Neuronal stem cell (in vitro differentiated cells): ENCODE measurements around the gene SLC16A10. TPM values are rescaled to one million over a fixed set of nuclear protein-coding genes. Genes with fewer than 3 reads are reported as not detected.
A peak's percentile ranks its signal among the peaks of the same experiment; 100 is the strongest.

Experiments used
- DNase-seq: peaks from one replicate; pipeline ENCODE4 v3.0.0-alpha.2; 2013; ENCODE audit warnings: low spot score
- H2AFZ ChIP-seq: one replicate; pipeline ENCODE4 v1.6.1; 2013; ENCODE audit warnings: mild to moderate bottlenecking, low read length, inconsistent platforms
- H2AK5ac ChIP-seq: 2 replicates; pipeline ENCODE4 v1.6.1; 2013; ENCODE audit warnings: low read depth, mild to moderate bottlenecking, inconsistent platforms, low read length, moderate library complexity, mixed read lengths
- H2BK120ac ChIP-seq: 2 replicates; pipeline ENCODE4 v1.6.1; 2013; ENCODE audit warnings: low read depth, mild to moderate bottlenecking, inconsistent platforms, low read length, moderate library complexity, mixed read lengths
- H2BK12ac ChIP-seq: one replicate; pipeline ENCODE4 v1.6.1; 2013; ENCODE audit warnings: low read length, inconsistent platforms
- H2BK15ac ChIP-seq: 2 replicates; pipeline ENCODE4 v1.6.1; 2013; ENCODE audit warnings: mild to moderate bottlenecking, low read length, inconsistent platforms, mixed read lengths
- H2BK5ac ChIP-seq: one replicate; pipeline ENCODE4 v1.6.1; 2013; ENCODE audit warnings: inconsistent platforms, mild to moderate bottlenecking, low read length, moderate library complexity
- H3K14ac ChIP-seq: one replicate; pipeline ENCODE4 v1.6.1; 2013; ENCODE audit warnings: low read length, inconsistent platforms
- H3K18ac ChIP-seq: 2 replicates; pipeline ENCODE4 v1.6.1; 2013; ENCODE audit warnings: low read length, inconsistent platforms
- H3K23ac ChIP-seq: 2 replicates; pipeline ENCODE4 v1.6.1; 2013; ENCODE audit warnings: low read depth, mild to moderate bottlenecking, mixed read lengths, low read length, inconsistent platforms; ENCODE audit not compliant: poor library complexity
- H3K27ac ChIP-seq: replicated peaks from 3 replicates; pipeline ENCODE4 v1.5.1; 2013; ENCODE audit warnings: low read length, inconsistent platforms
- H3K27me3 ChIP-seq, 3 experiments: 2 replicates each; pipeline ENCODE4 v1.6.1; 2013; ENCODE audit warnings: low read length in 3 of 3, mild to moderate bottlenecking in 2 of 3, inconsistent platforms in 1 of 3, low read depth in 1 of 3, mixed read lengths in 1 of 3, moderate library complexity in 1 of 3; ENCODE audit not compliant: control insufficient read depth in 3 of 3, insufficient read depth in 3 of 3
- H3K36me3 ChIP-seq, 2 donors: replicated peaks in 1 of 2; 2 replicates each; pipeline ENCODE4 v1.6.1; 2013; ENCODE audit warnings: low read length in 2 of 2; ENCODE audit not compliant: control insufficient read depth in 2 of 2, insufficient read depth in 2 of 2
- H3K4ac ChIP-seq: 2 replicates; pipeline ENCODE4 v1.6.1; 2013; ENCODE audit warnings: inconsistent platforms, mild to moderate bottlenecking, low read length, moderate library complexity
- H3K4me1 ChIP-seq, 2 donors: 1 replicate in 1 of 2; 2 replicates in 1 of 2; pipeline ENCODE4 v1.6.1; 2013; ENCODE audit warnings: low read length in 2 of 2, low read depth in 1 of 2; ENCODE audit not compliant: control insufficient read depth in 2 of 2, insufficient read depth in 1 of 2
- H3K4me2 ChIP-seq: one replicate; pipeline ENCODE4 v1.6.1; 2013; ENCODE audit warnings: mild to moderate bottlenecking, low read length, inconsistent platforms; ENCODE audit not compliant: insufficient read depth, poor library complexity, severe bottlenecking
- H3K4me3 ChIP-seq, 2 donors: 2 replicates each; pipeline ENCODE4 v1.5.1; 2013; ENCODE audit warnings: low read length in 2 of 2, mild to moderate bottlenecking in 2 of 2, inconsistent platforms in 1 of 2, moderate library complexity in 1 of 2
- H3K79me1 ChIP-seq: one replicate; pipeline ENCODE4 v1.6.1; 2013; ENCODE audit warnings: low read depth, mild to moderate bottlenecking, inconsistent platforms, low read length, moderate library complexity
- H3K9ac ChIP-seq: one replicate; pipeline ENCODE4 v1.6.1; 2013; ENCODE audit warnings: mild to moderate bottlenecking, low read depth, low read length, inconsistent platforms; ENCODE audit not compliant: poor library complexity
- H3K9me3 ChIP-seq, 2 donors: replicated peaks in 1 of 2; 2 replicates each; pipeline versions ENCODE3 to v1.6.1; 2013; ENCODE audit warnings: low read length in 2 of 2, mild to moderate bottlenecking in 2 of 2, inconsistent platforms in 1 of 2, low read depth in 1 of 2, mixed read lengths in 1 of 2, moderate library complexity in 1 of 2; ENCODE audit not compliant: control insufficient read depth in 2 of 2, insufficient read depth in 1 of 2
- H4K8ac ChIP-seq: one replicate; pipeline ENCODE4 v1.6.1; 2013; ENCODE audit warnings: low read depth, mild to moderate bottlenecking, inconsistent platforms, low read length, moderate library complexity
- H4K91ac ChIP-seq: one replicate; pipeline ENCODE4 v1.6.1; 2013; ENCODE audit warnings: low read length, low read depth, mild to moderate bottlenecking, inconsistent platforms; ENCODE audit not compliant: poor library complexity
- WGBS, 2 donors: extraction: QIAGEN DNeasy Blood & Tissue Kit; methylation state at CpG; one replicate each; pipeline ENCODE4 v1.1.7; 2013; ENCODE audit warnings: missing lambda C conversion rate in 2 of 2, mixed read lengths in 1 of 2; ENCODE audit not compliant: insufficient read length in 2 of 2, insufficient replicate concordance in 1 of 2; ENCODE audit errors: extremely low coverage in 2 of 2; 5-methylcytosine and 5-hydroxymethylcytosine counted together
- polyA plus RNA-seq, 2 experiments: library from polyadenylated mRNA; stranded (reverse); fragments of 200-250 nt; gene quantifications; one replicate each; pipeline ENCODE4 v1.2.3, GENCODE V29; 2013

SLC16A10 gene
- 1.6 TPM for polyA plus RNA-seq (2013, experiment 1 of 2)
- polyA plus RNA-seq (2013, experiment 2 of 2) = 1.9 TPM

- Histone ChIP-seq H3K27me3 (peaks cover 2 to 81% (median 25%) of the 10 kb centered on the region in 3 experiments), H3K9me3 (no peaks in the 10 kb centered on the region), H3K4me1 (peaks cover 0 to 9% of the 10 kb centered on the region in 2 donors), H2AK5ac (peak within 1 kb of the TSS; percentile 21), H3K4ac (no peak within 1 kb of the TSS), H3K18ac (peak within 1 kb of the TSS; percentile 94), H4K8ac (no peak within 1 kb of the TSS), H3K4me3 (peak within 1 kb of the TSS; percentile 57 to 76), H3K79me1 (no peaks in the 10 kb centered on the region), H2BK120ac (no peak within 1 kb of the TSS), H2BK12ac (no peak within 1 kb of the TSS), H4K91ac (no peak within 1 kb of the TSS), H3K9ac (peak within 1 kb of the TSS; percentile 78), H2BK5ac (peak within 1 kb of the TSS; percentile 53), H3K14ac (peak within 1 kb of the TSS; percentile 94), H3K27ac (no peak within 1 kb of the TSS), H2AFZ (peak within 1 kb of the TSS; percentile 99), H3K23ac (no peak within 1 kb of the TSS), H2BK15ac (peak within 1 kb of the TSS; percentile 15), H3K36me3 (no peaks in the 10 kb centered on the region), H3K4me2 (peak within 1 kb of the TSS; percentile 100)
- WGBS, 2 donors = no CpG with 5 or more reads among the region's 86 CpGs
- DNase-seq = peak; percentile 82
Observed at GRCh38 chr6:111087106-111087835, at the start of gene SLC16A10. Gene SLC16A10, plus strand, starts transcription at chr6:111087503. Its CDS starts 250 bp downstream, at chr6:111087753.

GRCh38 chr6:111038534-111039252, 48.6 kb upstream of the SLC16A10 start:
- Histone ChIP-seq H3K27ac (no peak overlapping the region), H3K4me3 (no peak overlapping the region), H3K36me3 (no peaks in the 10 kb centered on the region), H3K18ac (no peak overlapping the region), H3K4me2 (no peak overlapping the region), H2AFZ (no peak overlapping the region), H2AK5ac (no peak overlapping the region), H2BK120ac (no peak overlapping the region), H2BK12ac (no peak overlapping the region), H3K9ac (no peak overlapping the region), H3K4me1 (no peaks in the 10 kb centered on the region), H4K8ac (no peak overlapping the region), H3K23ac (no peak overlapping the region), H3K4ac (no peak overlapping the region), H3K79me1 (no peaks in the 10 kb centered on the region), H3K27me3 (no peaks in the 10 kb centered on the region), H2BK5ac (no peak overlapping the region), H4K91ac (no peak overlapping the region), H3K14ac (no peak overlapping the region), H3K9me3 (no peaks in the 10 kb centered on the region), H2BK15ac (no peak overlapping the region)
- whole genome bisulfite sequencing, 2 donors = no CpG with 5 or more reads among the region's 6 CpGs
- DNase-seq = no peak

- WGBS, 2 donors = no CpG with 5 or more reads among the region's 4 CpGs
Observed at GRCh38 chr6:111041917-111042316, 45.4 kb upstream of the SLC16A10 start.

GRCh38 chr6:111047244-111047643, 40.1 kb upstream of the SLC16A10 start:
- no peak overlapping the region for H3K4me3 ChIP-seq
- H2BK15ac ChIP-seq = no peak overlapping the region
- H3K23ac ChIP-seq = no peak overlapping the region
- H2AK5ac ChIP-seq = no peak overlapping the region
- H2BK12ac ChIP-seq = no peak overlapping the region
- no peak overlapping the region for H4K8ac ChIP-seq
- no peaks in the 10 kb centered on the region for H3K79me1 ChIP-seq
- no peak overlapping the region for H3K4me2 ChIP-seq
- no peak overlapping the region for H3K27ac ChIP-seq
- no peak overlapping the region for H3K18ac ChIP-seq
- WGBS, 2 donors = no CpG with 5 or more reads among the region's 8 CpGs
- no peaks in the 10 kb centered on the region for H3K36me3 ChIP-seq
- no peak overlapping the region for H3K14ac ChIP-seq
- no peaks in the 10 kb centered on the region for H3K4me1 ChIP-seq
- no peaks in the 10 kb centered on the region for H3K27me3 ChIP-seq
- no peak overlapping the region for H3K9ac ChIP-seq
- DNase-seq = no peak
- H4K91ac ChIP-seq = no peak overlapping the region
- H2AFZ ChIP-seq = no peak overlapping the region
- H2BK120ac ChIP-seq = no peak overlapping the region
- no peak overlapping the region for H3K4ac ChIP-seq
- H2BK5ac ChIP-seq = no peak overlapping the region
- no peaks in the 10 kb centered on the region for H3K9me3 ChIP-seq

More at GRCh38 chr6:111041917-111042316, 45.4 kb upstream of the SLC16A10 start:
- H4K8ac ChIP-seq = no peak overlapping the region
- no peak overlapping the region for H3K23ac ChIP-seq
- no peak overlapping the region for H2BK15ac ChIP-seq
- H3K79me1 ChIP-seq = no peaks in the 10 kb centered on the region
- H3K4me1 ChIP-seq = no peaks in the 10 kb centered on the region
- no peak overlapping the region for H2AFZ ChIP-seq
- no peak overlapping the region for H3K9ac ChIP-seq
- no peak for DNase-seq
- H3K27me3 ChIP-seq = no peaks in the 10 kb centered on the region
- no peaks in the 10 kb centered on the region for H3K36me3 ChIP-seq
- no peak overlapping the region for H2AK5ac ChIP-seq
- no peaks in the 10 kb centered on the region for H3K9me3 ChIP-seq
- no peak overlapping the region for H3K18ac ChIP-seq
- H3K27ac ChIP-seq = no peak overlapping the region
- no peak overlapping the region for H2BK12ac ChIP-seq
- H3K14ac ChIP-seq = no peak overlapping the region
- H3K4me3 ChIP-seq = no peak overlapping the region
- H3K4ac ChIP-seq = no peak overlapping the region
- no peak overlapping the region for H4K91ac ChIP-seq
- no peak overlapping the region for H2BK120ac ChIP-seq
- no peak overlapping the region for H3K4me2 ChIP-seq
- H2BK5ac ChIP-seq = no peak overlapping the region
